GM21619 (cell line): ENCODE measurements around the gene SRA1.
"Not testable (repeated sequence)": the region's sequence is repeated elsewhere in the genome, so short reads cannot be mapped to it uniquely, and the experiment has no call there.

ENCODE experiments used
- ATAC-seq: cut with Tn5 transposase; IDR thresholded peaks from one replicate; pipeline ENCODE4 v1.9.1; 2021; ENCODE audit not compliant: unreplicated experiment

Gene SRA1

DNA sequence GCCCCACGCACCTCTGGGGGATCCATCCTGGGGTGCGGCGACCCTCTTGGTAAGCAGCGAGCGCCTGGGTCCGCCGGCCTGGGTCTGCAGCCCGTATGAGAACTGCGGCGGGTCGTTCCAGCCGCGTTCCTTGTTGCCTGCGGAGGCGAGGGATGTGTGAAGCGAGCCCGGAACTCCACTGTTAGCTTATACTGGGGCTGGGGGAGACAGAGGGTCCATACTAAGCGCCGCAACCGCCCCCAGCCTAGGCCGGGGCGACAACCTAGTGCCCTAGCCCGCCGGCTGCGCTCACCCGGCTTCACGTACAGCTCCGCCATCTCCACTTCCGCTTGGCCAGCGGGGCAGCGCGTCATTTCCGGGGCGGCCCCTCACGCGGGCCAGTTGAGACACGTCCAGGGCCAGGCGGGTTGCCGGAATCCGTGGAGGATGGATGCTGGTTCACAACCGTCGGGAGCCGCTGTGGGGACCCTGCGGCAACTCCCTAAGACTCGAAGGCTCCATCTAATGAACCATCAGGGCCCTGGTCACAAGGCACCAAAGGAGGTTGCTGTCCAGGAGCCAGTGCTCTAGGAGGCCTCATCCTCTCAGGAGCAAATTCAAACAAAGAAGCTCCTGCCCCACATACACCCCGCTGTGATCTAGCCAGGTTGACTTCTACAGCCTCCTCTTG lies at the start of gene SRA1:
SRA1 (minus strand) TSS at position 338 of the 670 bp plus-strand sequence; CDS start at position 317, 21 bp downstream.
- peak; percentile 98 for ATAC-seq

DNA sequence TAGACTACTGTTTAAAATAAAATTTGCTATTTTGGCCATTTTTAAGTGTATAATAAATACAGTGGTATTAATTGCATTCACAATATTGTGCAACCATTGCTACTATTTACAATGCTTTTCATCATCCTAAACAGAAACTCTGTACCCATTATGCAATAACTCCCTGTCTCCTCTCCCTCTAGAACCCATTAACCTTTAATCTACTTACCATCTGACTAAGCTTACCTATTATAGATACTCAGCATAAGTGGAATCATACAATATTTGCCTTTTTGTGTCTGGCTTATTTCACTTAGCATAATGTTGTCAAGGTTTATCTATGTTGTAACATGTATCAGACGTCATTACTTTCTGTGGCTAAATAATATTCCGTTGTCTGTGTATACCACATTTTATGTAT lies 49.8 kb upstream of the SRA1 start:
- ATAC-seq = no peak

DNA sequence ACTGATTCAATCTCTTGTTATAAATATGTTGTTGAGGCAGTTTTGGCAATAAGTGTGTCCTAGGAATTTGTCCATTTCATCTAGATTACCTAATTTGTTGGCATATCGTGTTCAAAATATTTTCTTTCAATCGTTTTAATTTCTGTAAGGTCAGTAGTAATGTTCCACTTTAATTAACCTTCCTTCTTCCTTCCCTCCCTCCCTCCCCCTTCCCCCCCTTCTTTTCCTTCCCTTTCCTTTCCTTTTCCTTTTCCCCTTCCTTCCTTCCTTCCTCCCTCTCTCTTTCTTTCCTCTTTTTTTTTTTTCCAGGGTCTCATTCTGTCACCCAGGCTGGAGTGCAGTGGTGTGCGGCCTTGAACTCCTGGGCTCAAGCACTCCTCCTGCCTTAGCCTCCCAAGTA lies 48.6 kb upstream of the SRA1 start:
- no peak for ATAC-seq

DNA sequence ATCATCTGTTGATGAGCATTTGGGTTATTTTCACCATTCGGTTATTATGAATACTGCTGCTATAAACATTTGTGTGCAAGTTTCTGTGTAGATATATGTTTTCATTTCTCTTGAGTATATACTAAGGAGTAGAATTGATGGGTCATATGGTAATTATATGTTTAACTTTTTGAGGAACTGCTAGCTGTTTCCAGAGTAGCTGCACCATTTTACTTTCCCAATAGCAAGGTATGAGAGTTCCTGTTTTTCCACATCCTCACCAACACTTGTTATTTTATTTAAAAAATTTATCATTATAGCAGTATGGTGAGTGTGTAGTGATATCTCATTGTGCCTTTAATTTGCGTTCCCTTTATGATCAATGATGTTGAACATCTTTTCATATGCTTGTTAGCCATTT lies 46.5 kb upstream of the SRA1 start:
- no peak for ATAC-seq

DNA sequence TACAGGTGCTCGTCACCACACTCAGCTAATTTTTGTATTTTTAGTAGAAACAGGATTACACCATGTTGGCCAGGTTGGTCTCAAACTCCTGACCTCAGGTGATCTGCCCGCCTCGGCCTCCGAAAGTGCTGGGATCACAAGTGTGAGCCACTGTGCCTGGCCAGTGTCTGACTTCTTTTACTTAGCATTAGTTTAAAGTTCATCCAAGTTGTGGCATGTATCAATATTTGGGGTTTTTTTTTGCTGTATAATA lies 46.1 kb upstream of the SRA1 start:
- ATAC-seq = not testable (repeated sequence)

DNA sequence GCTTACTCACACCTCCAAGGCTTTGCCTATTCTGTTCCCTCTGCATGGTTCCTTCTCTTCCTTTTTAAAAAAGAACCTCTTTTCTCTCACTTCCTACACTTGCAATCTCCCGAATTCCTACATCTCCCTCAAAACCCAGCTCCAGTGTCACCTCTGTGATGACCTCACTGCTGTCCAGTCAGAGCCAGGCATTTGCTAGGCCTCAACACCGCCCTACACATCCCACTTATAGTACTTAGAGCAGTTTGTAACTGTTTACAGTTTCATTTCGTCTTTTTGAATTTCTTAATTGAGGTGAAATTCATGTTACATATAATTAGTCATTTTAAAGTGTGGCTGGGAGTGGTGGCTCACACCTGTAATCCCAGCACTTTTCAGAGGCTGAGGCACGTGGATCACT lies 44.9 kb upstream of the SRA1 start:
- ATAC-seq = no peak

DNA sequence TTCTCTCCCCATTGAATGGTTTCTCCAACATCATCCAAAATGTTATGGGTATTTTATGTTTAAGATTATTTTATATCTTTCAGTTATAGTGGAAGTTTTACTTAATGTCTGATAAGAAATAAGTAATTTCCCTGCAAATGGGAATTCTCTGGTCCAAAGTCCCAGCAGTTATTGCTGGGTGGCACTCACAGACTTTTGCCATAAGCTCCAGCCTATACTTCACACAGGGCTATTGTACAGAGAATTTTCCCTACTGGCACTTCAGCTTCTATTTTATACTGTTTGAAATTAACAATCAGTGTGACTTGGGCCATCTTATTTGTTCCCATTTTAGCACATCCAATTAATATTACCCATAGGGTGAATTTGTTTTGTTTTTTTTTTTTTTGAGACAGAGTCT lies 42.8 kb upstream of the SRA1 start:
- no peak for ATAC-seq

DNA sequence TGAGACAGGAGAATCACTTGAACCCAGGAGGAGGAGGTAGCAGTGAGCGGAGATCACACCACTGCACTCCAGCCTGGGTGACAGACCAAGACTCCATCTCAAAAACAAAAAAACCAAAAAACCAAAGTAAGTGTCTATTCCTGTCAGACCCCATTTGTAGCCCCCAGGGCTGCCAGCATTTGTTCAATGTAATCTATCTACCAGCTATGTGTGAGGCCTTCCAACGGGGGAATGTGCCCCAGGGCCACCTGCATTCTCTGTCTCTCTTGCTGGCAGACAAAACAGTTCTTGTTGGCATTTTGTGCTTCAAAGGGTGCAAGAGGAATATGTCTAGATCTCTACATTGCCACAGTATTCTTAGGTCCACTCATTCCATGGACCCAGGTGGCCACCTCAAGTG lies 41.6 kb upstream of the SRA1 start:
- no peak for ATAC-seq

DNA sequence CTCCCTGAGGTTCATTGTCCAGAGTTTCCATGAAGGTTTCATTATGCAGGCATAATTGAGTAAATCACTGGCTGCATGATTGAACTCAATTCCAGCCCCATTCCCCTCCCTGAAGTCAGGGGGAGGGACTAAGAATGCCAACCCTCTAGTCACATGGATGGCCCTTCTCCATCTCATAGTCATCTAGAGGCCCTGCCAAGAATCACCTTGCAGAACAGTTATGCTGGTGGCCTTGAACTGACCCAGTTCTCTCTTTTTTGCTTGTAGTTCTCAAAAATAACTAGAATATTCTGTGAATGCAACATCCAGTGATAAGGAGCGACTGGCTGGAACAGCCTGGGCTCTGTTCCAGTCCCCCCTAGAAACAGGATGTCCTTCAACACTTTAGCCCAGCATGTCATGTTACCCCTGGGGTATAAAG lies 39.1 kb upstream of the SRA1 start:
- ATAC-seq = no peak

DNA sequence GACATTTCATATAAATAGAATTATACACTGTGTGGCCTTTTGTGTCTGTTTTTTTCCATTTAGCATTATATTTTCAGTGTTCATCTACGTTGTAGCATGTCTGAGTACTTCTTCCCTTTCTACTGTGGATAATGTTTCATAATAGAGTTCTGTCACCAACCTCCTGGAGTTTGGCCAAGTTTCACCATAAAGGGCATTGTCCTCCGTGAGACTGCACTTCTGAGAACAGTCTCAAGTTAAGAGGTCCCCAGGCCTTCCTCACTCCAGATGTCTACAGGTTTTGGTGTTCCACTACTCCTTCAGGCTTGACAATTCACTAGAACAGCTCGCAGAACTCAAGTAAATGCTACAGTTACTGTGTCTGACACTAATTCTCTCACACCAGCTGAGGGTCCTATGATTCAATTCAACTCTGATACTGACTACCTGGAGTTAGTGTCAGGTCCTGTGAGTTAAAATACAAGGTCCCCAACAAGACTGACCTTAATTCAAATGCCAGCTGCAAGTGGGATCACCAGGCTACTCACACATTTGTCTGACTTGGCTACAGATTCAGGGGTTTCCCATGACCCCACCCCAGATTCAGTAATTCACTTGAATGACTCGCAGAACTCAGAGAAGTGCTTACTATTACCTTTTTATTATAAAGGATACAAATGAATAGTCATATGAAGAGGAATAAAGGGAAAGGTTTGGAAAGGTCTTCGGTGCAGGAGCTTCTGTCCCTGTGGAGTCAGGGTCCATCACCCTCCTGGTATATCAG lies 38.4 kb upstream of the SRA1 start:
- ATAC-seq = no peak

DNA sequence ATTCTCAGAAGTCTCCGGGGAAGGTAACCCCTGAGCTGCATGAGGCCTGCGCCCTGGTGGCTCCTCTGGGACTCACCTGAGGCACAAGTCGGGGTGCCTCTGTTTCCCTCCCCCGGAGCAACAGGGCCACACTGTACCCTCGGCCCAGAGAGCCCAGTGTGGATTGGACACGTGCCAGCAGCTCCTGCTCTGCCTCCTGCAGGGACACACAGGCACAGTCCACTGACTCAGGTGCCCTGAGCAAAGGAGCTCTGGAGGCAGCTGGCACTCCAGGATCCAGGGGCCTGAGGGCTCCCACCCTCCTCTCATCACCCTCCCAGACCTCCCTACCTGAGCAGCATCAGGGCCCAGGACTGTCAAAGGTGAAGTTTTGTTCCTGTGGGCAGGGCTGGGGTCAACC lies 36.9 kb upstream of the SRA1 start:
- no peak for ATAC-seq

DNA sequence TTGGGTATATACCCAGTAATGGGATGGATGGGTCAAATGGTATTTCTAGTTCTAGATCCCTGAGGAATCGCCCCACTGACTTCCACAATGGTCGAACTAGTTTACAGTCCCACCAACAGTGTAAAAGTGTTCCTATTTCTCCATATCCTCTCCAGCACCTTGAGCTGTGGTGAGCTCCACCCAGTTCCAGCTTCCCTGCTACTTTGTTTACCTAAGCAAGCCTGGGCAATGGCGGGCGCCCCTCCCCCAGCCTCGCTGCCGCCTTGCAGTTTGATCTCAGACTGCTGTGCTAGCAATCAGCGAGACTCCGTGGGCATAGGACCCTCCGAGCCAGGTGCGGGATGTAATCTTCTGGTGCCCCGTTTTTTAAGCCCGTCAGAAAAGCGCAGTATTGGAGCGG lies 35.8 kb upstream of the SRA1 start:
- not testable (repeated sequence) for ATAC-seq

DNA sequence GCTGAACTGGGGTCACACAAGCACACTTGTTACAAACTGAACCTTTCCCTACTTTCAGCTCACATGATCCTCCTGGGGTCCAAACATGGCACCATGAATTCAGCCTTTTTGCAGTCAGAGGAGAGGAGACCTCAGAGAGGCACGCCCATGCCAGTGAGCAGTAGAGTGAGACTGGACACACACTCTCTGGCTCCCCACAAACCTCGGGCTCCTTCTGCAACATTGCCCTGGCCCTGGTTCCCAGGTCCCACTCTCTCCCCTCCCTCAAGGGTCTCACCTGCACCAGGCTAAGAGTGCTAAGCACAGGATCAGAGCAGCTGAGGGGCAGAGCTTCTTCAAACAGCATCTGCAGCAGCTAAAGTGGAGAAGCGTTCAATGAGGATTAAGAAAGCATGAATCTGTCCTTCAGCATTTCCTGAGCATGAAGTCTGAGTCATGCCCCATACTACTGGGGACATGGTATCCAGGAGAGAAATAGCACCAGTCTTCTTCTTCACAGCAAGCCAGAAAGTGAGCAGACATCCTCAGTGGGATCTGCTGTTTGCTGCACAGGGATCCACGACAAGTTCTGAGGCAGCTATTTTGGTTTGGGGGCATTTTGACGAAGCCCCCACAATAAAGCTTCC lies 34.6 kb upstream of the SRA1 start:
- no peak for ATAC-seq

DNA sequence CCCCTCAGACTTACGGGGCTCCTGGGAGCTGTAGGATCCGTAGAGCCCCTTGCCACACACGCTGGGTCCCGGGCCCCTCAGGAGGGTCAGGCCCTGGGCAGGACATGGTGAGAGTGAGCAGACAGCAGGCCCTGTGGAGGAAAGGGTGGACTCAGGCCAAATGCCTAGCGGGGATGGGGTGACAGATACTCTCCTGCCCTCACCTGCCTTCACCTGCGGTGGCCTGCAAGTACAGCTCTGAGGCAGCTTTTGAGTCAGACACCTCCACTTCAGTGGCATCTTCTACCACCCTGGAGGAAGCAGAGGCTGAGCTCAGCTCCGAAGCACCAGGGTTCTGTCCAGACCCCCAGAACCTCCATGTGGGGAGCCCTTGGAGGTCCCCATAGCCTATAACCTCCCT lies 33.6 kb upstream of the SRA1 start:
- ATAC-seq = no peak

DNA sequence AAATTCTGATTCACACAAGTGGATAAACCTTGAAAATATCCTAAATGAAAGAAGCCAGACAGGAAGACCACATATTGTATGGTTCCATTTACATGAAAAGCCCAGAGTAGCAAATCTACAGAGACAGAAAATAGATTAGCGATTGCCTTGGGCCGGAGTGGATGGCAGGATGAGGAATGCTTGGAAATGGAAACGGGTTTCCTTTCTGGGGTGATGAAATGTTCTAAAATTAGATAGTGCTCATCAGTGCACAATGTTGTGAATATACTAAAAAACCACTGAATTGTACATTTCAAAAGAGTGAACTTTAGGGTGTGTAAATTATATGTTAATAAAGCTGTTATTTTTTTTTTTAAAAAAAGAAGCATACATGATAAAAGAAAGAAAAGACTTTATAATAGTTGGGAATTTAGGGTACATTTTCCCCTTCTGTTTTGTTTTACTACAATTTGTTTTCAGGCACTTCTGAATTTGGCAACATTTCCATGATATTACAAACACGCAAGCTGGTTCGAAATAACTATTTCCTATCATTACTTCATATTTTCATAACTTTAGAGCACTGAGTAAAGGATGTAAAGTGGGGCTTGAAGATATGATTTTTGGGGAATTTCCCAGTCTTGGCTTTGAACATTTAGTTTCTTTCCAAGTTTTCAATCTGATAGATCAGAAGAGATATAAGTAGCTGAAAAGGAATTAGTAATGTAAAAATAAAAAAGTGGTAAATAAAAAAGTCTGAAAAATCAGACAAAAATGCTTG lies 31.2 kb upstream of the SRA1 start:
- no peak for ATAC-seq

DNA sequence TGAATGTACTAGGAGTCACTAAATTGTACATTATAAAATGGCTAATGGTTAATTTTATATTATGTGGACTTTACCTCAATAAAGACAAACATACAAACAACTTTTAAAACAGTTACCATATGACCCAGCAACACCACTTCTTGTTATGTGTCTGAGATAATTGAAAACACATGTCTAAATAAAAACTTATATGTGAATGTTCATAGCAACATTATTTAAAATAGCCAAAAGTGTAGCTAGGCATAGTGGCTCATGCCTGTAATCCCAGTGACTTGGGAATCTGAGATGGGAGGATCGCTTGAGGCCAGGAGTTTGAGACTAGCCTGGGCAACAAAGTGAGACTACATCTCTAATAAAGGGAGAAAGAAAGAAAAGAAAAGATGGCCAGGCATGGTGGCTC lies 30.2 kb upstream of the SRA1 start:
- ATAC-seq = no peak

DNA sequence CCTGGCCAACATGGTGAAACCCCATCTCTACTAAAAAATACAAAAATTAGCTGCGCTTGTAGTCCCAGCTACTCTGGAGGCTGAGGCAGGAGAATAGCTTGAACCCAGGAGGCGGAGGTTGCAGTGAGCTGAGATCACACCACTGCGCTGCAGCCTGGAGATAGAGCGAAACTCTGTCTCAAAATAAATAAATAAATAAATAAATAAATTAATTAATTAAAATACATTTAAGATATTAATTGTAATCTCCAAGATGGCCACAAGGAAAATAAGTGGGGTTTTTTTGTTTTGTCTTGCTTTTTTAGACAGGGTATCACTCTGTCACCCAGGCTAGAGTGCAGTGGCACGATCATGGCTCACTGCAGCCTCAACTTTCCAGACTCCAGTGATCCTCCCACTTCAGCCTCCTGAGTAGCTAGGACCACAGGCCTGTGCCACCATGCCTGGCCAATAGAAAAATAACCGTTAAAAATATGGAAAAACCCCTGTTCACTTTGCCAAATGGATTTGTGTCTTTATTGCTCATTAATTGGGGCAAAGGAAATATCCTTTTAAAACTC lies 22.0 kb upstream of the SRA1 start:
- not testable (repeated sequence) for ATAC-seq

DNA sequence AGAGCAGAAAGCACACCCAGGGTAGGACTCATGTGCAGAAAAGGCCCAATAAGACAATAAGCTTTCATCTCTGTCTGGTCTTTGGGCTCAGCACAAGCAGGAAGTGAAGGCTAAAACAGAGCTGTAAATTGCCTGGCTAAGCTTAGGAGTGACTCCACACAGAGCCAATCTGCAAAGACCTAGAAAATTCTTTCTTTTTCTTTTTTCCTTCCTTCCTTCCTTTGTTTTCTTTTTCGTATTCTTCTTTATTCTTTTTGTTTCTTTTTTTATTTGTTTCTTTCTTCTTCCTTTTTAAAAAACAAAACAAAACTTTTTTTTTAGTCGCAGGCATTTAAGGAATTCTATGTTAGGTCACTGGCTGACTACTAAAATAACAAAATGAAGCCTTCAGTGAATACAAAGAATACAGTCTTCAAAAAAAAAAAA lies 19.5 kb upstream of the SRA1 start:
- no peak for ATAC-seq

DNA sequence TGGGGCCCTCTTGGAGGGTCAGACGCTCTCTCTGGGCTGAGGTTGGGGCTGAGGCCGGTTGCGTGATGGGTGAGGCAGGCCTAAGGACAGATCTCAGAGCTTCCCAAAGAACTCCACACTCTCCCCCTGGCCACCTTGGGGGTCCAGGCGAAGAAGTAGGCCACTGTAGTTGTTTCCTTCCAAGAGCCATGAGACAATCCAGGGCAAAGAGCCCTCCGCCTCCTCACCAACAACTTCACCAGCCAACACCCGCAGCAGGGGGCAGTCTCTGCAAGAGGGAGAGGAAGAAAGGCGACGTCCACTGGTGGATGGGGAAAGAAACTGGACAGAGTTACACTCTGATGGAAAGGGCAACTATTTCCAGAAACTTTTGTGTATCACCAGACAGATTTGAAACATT lies 18.0 kb upstream of the SRA1 start:
- no peak for ATAC-seq

DNA sequence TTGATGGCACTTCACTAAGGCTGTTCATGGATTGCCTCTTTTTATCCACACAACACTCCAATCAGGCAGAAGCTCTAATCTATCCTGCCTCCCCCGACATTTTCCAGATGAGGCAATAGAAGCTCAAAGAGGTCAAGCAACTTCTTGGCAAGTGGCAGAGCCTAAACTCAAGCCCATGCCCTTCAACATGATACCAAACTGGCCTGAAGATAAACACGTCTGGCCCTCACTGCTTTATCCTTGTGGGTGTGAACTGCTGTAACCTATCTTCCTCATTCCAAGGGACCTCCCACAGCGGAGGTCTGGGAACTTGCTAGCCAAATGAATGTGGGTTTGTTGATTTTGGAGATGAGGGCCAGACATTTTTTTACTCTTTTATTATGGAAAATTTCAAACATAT lies 16.9 kb upstream of the SRA1 start:
- no peak for ATAC-seq

DNA sequence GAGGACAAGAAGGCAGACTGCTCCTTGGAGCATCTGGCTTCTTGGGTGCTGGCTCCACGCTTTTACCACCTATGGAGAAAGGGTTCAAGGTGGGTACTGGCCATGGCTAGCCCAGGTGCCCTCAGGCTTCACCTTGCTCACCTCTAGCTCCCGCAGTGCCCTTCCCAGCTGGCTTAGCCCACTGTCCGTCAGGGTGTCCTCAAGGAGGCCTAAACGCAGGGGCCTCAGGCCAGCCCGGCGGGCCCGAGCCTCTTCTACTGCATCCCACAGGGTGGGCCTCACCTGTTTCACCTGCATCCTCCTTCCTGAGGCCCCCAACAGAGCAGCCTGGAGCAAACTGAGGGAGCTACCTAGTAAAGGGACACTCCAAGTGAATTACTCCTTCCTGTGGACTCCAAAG lies 16.4 kb upstream of the SRA1 start:
- no peak for ATAC-seq

DNA sequence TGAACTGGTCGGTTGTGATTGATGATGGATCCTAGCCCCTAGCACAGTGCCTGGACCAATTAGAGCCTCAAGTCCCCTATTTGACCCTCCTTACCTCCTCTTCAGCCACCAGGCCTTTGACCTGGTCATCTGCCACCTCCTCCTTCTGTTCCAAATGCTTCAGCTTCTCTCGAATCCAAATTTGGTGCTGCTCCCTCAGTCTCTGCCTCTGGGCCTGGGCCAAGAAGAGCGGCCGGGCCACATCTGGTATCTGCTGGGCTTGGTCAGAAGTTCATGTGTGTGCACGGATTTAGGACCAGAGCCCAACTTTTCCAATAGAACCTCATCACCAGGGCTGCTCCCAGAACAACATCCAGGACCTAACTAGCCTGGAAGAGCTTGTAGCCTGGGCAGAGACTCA lies 13.8 kb upstream of the SRA1 start:
- ATAC-seq = no peak
